ENCODE measurements around the gene CARMIL1.

DNA sequence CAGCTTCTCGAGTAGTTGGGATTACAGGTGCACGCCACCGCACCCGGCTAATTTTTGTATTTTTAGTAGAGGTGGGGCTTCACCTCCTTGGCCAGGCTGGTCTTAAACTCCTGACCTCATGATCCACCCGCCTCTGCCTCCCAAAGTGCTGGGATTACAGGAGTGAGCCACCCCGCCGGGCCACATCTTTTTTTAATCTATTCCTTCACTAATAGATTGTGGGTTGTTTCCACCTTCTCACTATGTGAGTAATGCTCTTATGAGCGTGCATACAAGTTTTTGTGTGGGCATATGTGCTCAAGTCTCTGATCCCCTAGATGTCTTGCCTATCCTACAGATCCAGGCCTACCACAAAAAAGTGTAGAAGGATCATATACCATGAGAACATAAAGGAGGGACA lies 30.7 kb downstream of the CARMIL1 start:
- TF ChIP-seq, protein P1, sequence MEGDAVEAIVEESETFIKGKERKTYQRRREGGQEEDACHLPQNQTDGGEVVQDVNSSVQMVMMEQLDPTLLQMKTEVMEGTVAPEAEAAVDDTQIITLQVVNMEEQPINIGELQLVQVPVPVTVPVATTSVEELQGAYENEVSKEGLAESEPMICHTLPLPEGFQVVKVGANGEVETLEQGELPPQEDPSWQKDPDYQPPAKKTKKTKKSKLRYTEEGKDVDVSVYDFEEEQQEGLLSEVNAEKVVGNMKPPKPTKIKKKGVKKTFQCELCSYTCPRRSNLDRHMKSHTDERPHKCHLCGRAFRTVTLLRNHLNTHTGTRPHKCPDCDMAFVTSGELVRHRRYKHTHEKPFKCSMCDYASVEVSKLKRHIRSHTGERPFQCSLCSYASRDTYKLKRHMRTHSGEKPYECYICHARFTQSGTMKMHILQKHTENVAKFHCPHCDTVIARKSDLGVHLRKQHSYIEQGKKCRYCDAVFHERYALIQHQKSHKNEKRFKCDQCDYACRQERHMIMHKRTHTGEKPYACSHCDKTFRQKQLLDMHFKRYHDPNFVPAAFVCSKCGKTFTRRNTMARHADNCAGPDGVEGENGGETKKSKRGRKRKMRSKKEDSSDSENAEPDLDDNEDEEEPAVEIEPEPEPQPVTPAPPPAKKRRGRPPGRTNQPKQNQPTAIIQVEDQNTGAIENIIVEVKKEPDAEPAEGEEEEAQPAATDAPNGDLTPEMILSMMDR (tag by site-specific recombination; IDR thresholded peaks at IDR 0.05) = no peak
- TF ChIP-seq, protein P2, sequence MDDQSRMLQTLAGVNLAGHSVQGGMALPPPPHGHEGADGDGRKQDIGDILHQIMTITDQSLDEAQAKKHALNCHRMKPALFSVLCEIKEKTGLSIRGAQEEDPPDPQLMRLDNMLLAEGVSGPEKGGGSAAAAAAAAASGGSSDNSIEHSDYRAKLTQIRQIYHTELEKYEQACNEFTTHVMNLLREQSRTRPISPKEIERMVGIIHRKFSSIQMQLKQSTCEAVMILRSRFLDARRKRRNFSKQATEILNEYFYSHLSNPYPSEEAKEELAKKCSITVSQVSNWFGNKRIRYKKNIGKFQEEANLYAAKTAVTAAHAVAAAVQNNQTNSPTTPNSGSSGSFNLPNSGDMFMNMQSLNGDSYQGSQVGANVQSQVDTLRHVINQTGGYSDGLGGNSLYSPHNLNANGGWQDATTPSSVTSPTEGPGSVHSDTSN (CRISPR knock-in tag; IDR thresholded peaks at IDR 0.05) = no peak
- TF ChIP-seq ZNF521 (tag by site-specific recombination; IDR thresholded peaks at IDR 0.05) (no peak), IKZF3 (tag by site-specific recombination; IDR thresholded peaks at IDR 0.05) (no peak)
